NB4 (cell line): Measurements from ENCODE around the gene COL6A1.

Experiments
- DNase-seq: peaks from one replicate; pipeline ENCODE4 v3.0.0; 2010; ENCODE audit warnings: low read depth
- H3K4me3 ChIP-seq: one replicate; pipeline ENCODE4 v1.5.1; 2011; ENCODE audit warnings: mild to moderate bottlenecking, low read depth, low read length, moderate library complexity
- CTCF ChIP-seq: IDR thresholded peaks from one replicate; pipeline ENCODE4 v1.5.1; 2012; ENCODE audit warnings: low read depth, low read length
- MYC ChIP-seq: IDR thresholded peaks from 2 replicates; pipeline ENCODE4 v1.6.1; 2011; ENCODE audit warnings: low read depth, low read length
- POLR2A ChIP-seq: IDR thresholded peaks from 2 replicates; pipeline ENCODE4 v1.6.1; 2011; ENCODE audit warnings: mild to moderate bottlenecking; ENCODE audit not compliant: insufficient read length; ENCODE audit errors: extremely low read depth
- TF ChIP-seq, protein P1 (sequence below): IDR thresholded peaks from 2 replicates; pipeline ENCODE4 v1.6.1; 2011; ENCODE audit warnings: low read depth, low read length

COL6A1 gene

GRCh38 chr21:46021398-46021797 is 39.8 kb downstream of the COL6A1 start:
- no peak for DNase-seq
- no peak overlapping the region for H3K4me3 ChIP-seq
- TF ChIP-seq CTCF (no peak), POLR2A (no peak), MYC (no peak)
- TF ChIP-seq, protein P1, sequence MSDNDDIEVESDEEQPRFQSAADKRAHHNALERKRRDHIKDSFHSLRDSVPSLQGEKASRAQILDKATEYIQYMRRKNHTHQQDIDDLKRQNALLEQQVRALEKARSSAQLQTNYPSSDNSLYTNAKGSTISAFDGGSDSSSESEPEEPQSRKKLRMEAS, result no peak

DNA sequence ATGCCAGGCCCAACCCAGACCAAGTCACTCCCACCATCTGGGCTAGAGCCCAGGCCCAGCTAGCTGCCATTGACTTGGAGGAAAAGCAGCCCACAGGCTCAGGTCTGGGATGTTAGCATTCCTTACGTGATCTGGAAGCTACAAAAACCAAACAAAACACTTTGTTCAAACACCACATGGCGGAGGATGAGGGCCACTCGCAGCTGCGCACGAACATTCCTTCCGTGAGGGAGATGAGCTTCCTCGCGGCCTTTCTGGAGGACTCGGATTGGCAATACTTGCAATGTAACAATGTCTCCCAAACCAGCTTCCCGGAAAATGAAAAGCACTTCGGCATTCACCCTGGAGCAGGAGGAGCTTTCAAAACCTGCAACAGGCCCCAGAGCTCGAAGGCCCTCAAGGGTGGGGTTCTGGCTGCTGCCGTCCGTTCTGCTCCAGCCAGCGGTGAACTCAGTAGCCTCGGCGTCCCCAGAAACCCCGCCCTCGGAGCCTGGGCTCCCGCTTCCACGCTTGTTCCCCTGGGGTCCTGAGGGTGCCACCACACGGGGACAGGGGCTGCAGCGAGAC is 40.5 kb downstream of the COL6A1 start:
- TF ChIP-seq POLR2A, result no peak
- TF ChIP-seq, protein P1, result no peak
- TF ChIP-seq CTCF, result no peak
- TF ChIP-seq MYC, result no peak
- no peak for DNase-seq
- no peak overlapping the region for H3K4me3 ChIP-seq

DNA sequence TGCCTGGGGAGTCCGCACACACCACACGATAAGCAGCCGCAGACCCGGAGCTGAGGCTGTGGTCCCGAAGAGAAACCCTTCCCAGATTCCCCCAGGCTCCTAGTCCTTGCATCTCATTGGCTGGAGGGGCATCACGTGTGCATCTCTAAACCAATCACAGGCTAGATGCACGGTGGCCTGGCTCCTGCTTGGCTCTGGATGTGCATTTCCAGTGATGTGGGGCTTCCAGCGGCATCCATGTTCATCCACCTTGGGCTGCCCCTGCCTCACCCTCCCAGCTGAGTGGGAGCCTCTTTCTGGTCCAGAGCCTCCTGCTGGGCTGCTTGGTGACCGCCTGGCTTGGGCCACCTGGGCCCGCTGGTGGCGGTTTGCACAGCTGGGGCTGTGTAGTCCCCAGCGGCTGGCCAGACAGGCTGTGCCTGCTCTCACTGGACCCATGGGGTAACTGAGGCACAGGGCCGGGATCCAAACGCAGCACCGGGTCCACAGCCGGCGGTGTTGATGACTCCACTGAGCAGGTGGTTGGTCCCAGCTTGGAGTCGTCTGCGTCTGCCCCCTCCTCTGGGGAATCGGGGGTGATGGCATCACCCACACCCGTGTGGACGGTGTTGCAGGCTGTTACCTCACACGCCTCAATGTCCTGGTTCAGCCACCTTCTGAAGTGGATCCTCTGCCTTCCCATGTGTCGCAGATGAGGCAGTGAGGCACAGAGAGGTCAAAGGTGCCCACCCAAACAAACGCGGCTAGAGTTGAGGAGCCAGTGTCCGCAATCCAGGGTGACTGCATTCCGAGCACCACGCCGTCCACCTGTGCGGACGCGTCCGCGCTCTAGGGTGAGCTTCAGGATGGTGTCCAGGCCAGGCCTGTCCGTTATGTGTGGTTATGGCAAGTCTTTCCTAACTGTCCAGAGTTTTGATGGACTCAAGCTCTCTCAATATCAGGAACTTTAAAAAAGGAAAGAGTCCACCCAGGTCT is 41.3 kb downstream of the COL6A1 start:
- TF ChIP-seq, protein P1, result no peak
- no peak for TF ChIP-seq POLR2A
- TF ChIP-seq MYC, result no peak
- no peak for TF ChIP-seq CTCF
- H3K4me3 ChIP-seq, result no peak overlapping the region
- DNase-seq, result no peak

DNA sequence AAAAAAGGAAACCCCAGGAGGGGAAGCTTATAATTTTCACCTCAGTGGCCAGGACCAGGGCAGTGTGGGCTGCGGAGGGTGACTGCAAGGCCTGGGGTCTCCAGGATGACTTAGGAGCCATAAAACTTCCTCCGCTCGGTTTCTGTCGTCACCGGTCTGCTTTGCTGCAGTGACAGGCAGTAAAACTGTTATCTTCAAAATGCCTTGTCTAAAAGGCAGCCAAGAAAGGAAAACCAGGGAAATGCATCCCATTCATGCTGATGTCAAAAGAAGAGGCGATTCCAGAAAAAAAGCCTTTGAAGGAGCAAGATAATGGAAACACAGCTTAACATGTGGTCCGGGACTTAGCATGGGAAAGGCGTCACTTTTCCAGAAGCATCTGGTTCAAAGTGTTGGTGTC is 42.0 kb downstream of the COL6A1 start:
- no peak for DNase-seq
- TF ChIP-seq, protein P1, result no peak
- TF ChIP-seq CTCF, result no peak
- TF ChIP-seq POLR2A, result no peak
- TF ChIP-seq MYC, result no peak

DNA sequence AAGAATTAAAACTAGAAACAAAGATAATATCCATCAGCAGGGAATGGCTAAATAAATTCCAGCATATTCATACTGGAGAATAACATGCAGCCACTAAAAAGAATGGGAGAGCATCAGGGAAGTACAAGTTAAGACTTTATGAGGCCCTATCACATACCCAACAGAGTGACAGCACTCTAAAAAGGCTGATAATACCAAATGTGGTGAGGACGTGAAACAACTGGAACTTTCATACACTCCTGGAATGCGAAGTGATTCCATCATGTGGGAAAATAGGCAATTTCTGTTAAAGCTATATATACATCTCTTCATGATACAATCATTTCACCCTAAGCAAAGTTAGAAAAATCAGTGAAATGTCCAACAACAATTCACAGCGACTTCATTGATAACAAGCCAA is 42.6 kb downstream of the COL6A1 start:
- H3K4me3 ChIP-seq, result no peak overlapping the region
- TF ChIP-seq POLR2A (no peak), CTCF (no peak)
- no peak for DNase-seq

More for the DNA sequence above, 42.0 kb downstream of the COL6A1 start:
- H3K4me3 ChIP-seq, result no peak overlapping the region
